Measurements from ENCODE around the gene TMEM154.
A peak's percentile ranks its signal among the peaks of the same experiment; 100 is the strongest.

TMEM154 gene

GRCh38 chr4:152679414-152680281 lies at the start of gene TMEM154:
Gene TMEM154 (minus strand): TSS chr4:152679997. CDS start chr4:152679933, 64 bp downstream.
- peak; percentile 19 to 35 for DNase-seq (ENCODE audit: low read depth in 1 of 2, low spot score in 1 of 2)

- no peak for DNase-seq (ENCODE audit: low read depth in 1 of 2, low spot score in 1 of 2)
Observed at GRCh38 chr4:152729466-152729865, 49.7 kb upstream of the TMEM154 start.

GRCh38 chr4:152728343-152728742 lies 48.5 kb upstream of the TMEM154 start:
- DNase-seq (ENCODE audit: low read depth in 1 of 2, low spot score in 1 of 2): no peak

- no peak for DNase-seq (ENCODE audit: low read depth in 1 of 2, low spot score in 1 of 2)
Observed at GRCh38 chr4:152727784-152728183, 48.0 kb upstream of the TMEM154 start.

- DNase-seq (ENCODE audit: low read depth in 1 of 2, low spot score in 1 of 2): no peak
Observed at GRCh38 chr4:152724494-152724893, 44.7 kb upstream of the TMEM154 start.

- no peak for DNase-seq (ENCODE audit: low read depth in 1 of 2, low spot score in 1 of 2)
Observed at GRCh38 chr4:152723236-152723635, 43.4 kb upstream of the TMEM154 start.

- no peak for DNase-seq (ENCODE audit: low read depth in 1 of 2, low spot score in 1 of 2)
Observed at GRCh38 chr4:152719801-152720556, 40.2 kb upstream of the TMEM154 start.

- DNase-seq (ENCODE audit: low read depth in 1 of 2, low spot score in 1 of 2): no peak
Observed at GRCh38 chr4:152719291-152719690, 39.5 kb upstream of the TMEM154 start.

GRCh38 chr4:152715076-152715475 lies 35.3 kb upstream of the TMEM154 start:
- DNase-seq (ENCODE audit: low read depth in 1 of 2, low spot score in 1 of 2): no peak

- no peak for DNase-seq (ENCODE audit: low read depth in 1 of 2, low spot score in 1 of 2)
Observed at GRCh38 chr4:152713951-152714705, 34.3 kb upstream of the TMEM154 start.

- no peak for DNase-seq (ENCODE audit: low read depth in 1 of 2, low spot score in 1 of 2)
Observed at GRCh38 chr4:152709675-152710438, 30.1 kb upstream of the TMEM154 start.

- no peak for DNase-seq (ENCODE audit: low read depth in 1 of 2, low spot score in 1 of 2)
Observed at GRCh38 chr4:152708796-152709195, 29.0 kb upstream of the TMEM154 start.

- DNase-seq (ENCODE audit: low read depth in 1 of 2, low spot score in 1 of 2): no peak
Observed at GRCh38 chr4:152708361-152708760, 28.6 kb upstream of the TMEM154 start.

- DNase-seq (ENCODE audit: low read depth in 1 of 2, low spot score in 1 of 2): no peak
Observed at GRCh38 chr4:152707632-152708031, 27.8 kb upstream of the TMEM154 start.

- no peak for DNase-seq (ENCODE audit: low read depth in 1 of 2, low spot score in 1 of 2)
Observed at GRCh38 chr4:152705903-152706302, 26.1 kb upstream of the TMEM154 start.

- no peak for DNase-seq (ENCODE audit: low read depth in 1 of 2, low spot score in 1 of 2)
Observed at GRCh38 chr4:152704788-152705187, 25.0 kb upstream of the TMEM154 start.

- DNase-seq (ENCODE audit: low read depth in 1 of 2, low spot score in 1 of 2): no peak
Observed at GRCh38 chr4:152700151-152700550, 20.4 kb upstream of the TMEM154 start.

- no peak for DNase-seq (ENCODE audit: low read depth in 1 of 2, low spot score in 1 of 2)
Observed at GRCh38 chr4:152699313-152699712, 19.5 kb upstream of the TMEM154 start.

- no peak for DNase-seq (ENCODE audit: low read depth in 1 of 2, low spot score in 1 of 2)
Observed at GRCh38 chr4:152698089-152698499, 18.3 kb upstream of the TMEM154 start.

- DNase-seq (ENCODE audit: low read depth in 1 of 2, low spot score in 1 of 2): no peak
Observed at GRCh38 chr4:152697284-152698088, 17.7 kb upstream of the TMEM154 start.
